Panc1 (cell line): ENCODE data around the gene PSME3. TPM values are rescaled to one million over a fixed set of nuclear protein-coding genes. Genes with fewer than 3 reads are reported as not detected.

Experiments
- ATAC-seq: fragments of 200-7000 bp; cut with Tn5 transposase; 2 replicates; pipeline ENCODE4 v1.9.1; 2020; ENCODE audit warnings: mild to moderate bottlenecking, moderate library complexity
- BruUV-seq: library from RNA; stranded (reverse); fragments of 400-500 nt; replicated peaks from 2 replicates; lab custom pipeline; 2021; lab: Mats Ljungman, UMichigan
- CTCF ChIA-PET: fragments of 300-600 bp; sonication (Branson Sonifier 250); formaldehyde crosslinking; loops from one replicate; lab custom pipeline; 2022; ENCODE audit warnings: antibody characterized with exemption; lab: Charles Lee
- POLR2A ChIA-PET: fragments of 300-600 bp; sonication (Branson Sonifier 250); formaldehyde crosslinking; loops from one replicate; lab custom pipeline; 2022; ENCODE audit warnings: antibody characterized with exemption; lab: Charles Lee
- DNase-seq: peaks from one replicate; pipeline ENCODE4 v3.0.0-alpha.2; 2010; ENCODE audit warnings: low read depth, low spot score
- H3K27ac ChIP-seq: 2 replicates; pipeline ENCODE4 v1.5.1; 2011; ENCODE audit warnings: mild to moderate bottlenecking, low read length, inconsistent platforms
- H3K27me3 ChIP-seq: fragments of 200-500 bp; sonication (Bioruptor generic); 2 replicates; pipeline ENCODE4 v1.6.0; 2014; ENCODE audit warnings: low read length, inconsistent platforms; ENCODE audit not compliant: control insufficient read depth, insufficient read depth
- H3K36me3 ChIP-seq: fragments of 200-500 bp; sonication (Bioruptor generic); 2 replicates; pipeline ENCODE4 v1.5.1; 2014; ENCODE audit warnings: inconsistent platforms, mild to moderate bottlenecking, low read length, moderate library complexity; ENCODE audit not compliant: control insufficient read depth, insufficient read depth
- H3K4me1 ChIP-seq: 2 replicates; pipeline ENCODE4 v1.5.1; 2011; ENCODE audit warnings: inconsistent platforms, mild to moderate bottlenecking, low read length, moderate library complexity; ENCODE audit not compliant: control insufficient read depth, insufficient read depth
- H3K4me3 ChIP-seq, 2 experiments: 2 replicates each; pipeline ENCODE4 v1.5.1; 2011 to 2012; ENCODE audit warnings: low read depth in 2 of 2, low read length in 2 of 2, mild to moderate bottlenecking in 2 of 2, inconsistent platforms in 1 of 2, moderate library complexity in 1 of 2
- H3K9me3 ChIP-seq: fragments of 200-500 bp; sonication (Bioruptor generic); 2 replicates; pipeline ENCODE4 v1.5.1; 2014; ENCODE audit warnings: low read depth, mild to moderate bottlenecking, inconsistent platforms, low read length, moderate library complexity; ENCODE audit not compliant: control insufficient read depth, insufficient read depth
- CTCF ChIP-seq: fragments of 450-650 bp; IDR thresholded peaks from 2 replicates; pipeline ENCODE4 v1.5.1; 2017; ENCODE audit warnings: mild to moderate bottlenecking
- POLR2AphosphoS5 ChIP-seq: IDR thresholded peaks from 2 replicates; pipeline ENCODE4 v1.6.1; 2012; ENCODE audit warnings: mild to moderate bottlenecking, low read depth, low read length, moderate library complexity
- REST ChIP-seq, 2 experiments: IDR thresholded peaks; 2 replicates each; pipeline ENCODE4 v1.6.1; 2011 to 2012; ENCODE audit warnings: low read depth in 2 of 2, control low read depth in 1 of 2, low read length in 1 of 2, mild to moderate bottlenecking in 1 of 2, moderate library complexity in 1 of 2; ENCODE audit not compliant: insufficient read depth in 1 of 2
- SIN3A ChIP-seq: IDR thresholded peaks from 2 replicates; pipeline ENCODE4 v1.6.1; 2012; ENCODE audit warnings: low read depth, mild to moderate bottlenecking, low read length, moderate library complexity, borderline replicate concordance; ENCODE audit not compliant: insufficient read depth
- TCF7L2 ChIP-seq: IDR thresholded peaks from 2 replicates; pipeline ENCODE4 v1.6.1; 2011; ENCODE audit warnings: mild to moderate bottlenecking, low read depth, low read length, inconsistent platforms
- in situ Hi-C: cut with HindIII; loops from 2 replicates; pipeline ENCODE4 v1.10.0; 2016; ENCODE audit warnings: low sequenced_read_pairs, low pct_unique_long_range_greater_than_20kb
- intact Hi-C: fragments of 100-400 bp; cut with micrococcal nuclease; formaldehyde crosslinking; loops from one replicate; pipeline ENCODE4 v1.10.0; 2022; ENCODE audit not compliant: unreplicated experiment
- total RNA-seq: library from RNA; stranded (reverse); gene quantifications from one replicate; pipeline ENCODE4 v1.2.1, GENCODE V29; 2021; ENCODE audit not compliant: unreplicated experiment

PSME3 gene
- total RNA-seq, 1 experiment from 2014 or later: 110 TPM

GRCh38 chr17:42877037-42877436 is 43.8 kb downstream of the PSME3 start:
- no TSS peak for BruUV-seq
- no peak for ATAC-seq
- Histone ChIP-seq H3K4me3 (no peak overlapping the region), H3K4me1 (no peaks in the 10 kb centered on the region), H3K9me3 (no peaks in the 10 kb centered on the region), H3K27ac (no peak overlapping the region), H3K36me3 (no peaks in the 10 kb centered on the region), H3K27me3 (no peaks in the 10 kb centered on the region)
- CTCF ChIA-PET: no interaction called here
- POLR2A ChIA-PET: no interaction called here
- in situ Hi-C loops (no loop called here), intact Hi-C loops (no loop called here)
- no peak for DNase-seq
- no peak for TF ChIP-seq TCF7L2
- TF ChIP-seq REST (IDR thresholded peaks at IDR 0.05; ENCODE audit: insufficient read depth in 1 of 2, low read depth in 2 of 2, low read length in 1 of 2): no peak
- no peak for TF ChIP-seq SIN3A
- no peak for TF ChIP-seq POLR2AphosphoS5
- TF ChIP-seq CTCF: no peak

GRCh38 chr17:42878123-42878880 is 45.1 kb downstream of the PSME3 start:
- DNase-seq (no peak), ATAC-seq (no peak)
- ChIA-PET CTCF (no interaction called here), POLR2A (no interaction called here)
- Histone ChIP-seq H3K27ac (no peak overlapping the region), H3K9me3 (no peaks in the 10 kb centered on the region), H3K4me3 (no peak overlapping the region), H3K4me1 (no peaks in the 10 kb centered on the region), H3K36me3 (no peaks in the 10 kb centered on the region), H3K27me3 (no peaks in the 10 kb centered on the region)
- BruUV-seq: no TSS peak
- intact Hi-C loops: no loop called here
- in situ Hi-C loops: no loop called here
- TF ChIP-seq REST (IDR thresholded peaks at IDR 0.05; ENCODE audit: insufficient read depth in 1 of 2, low read depth in 2 of 2, low read length in 1 of 2): no peak
- no peak for TF ChIP-seq CTCF
- no peak for TF ChIP-seq TCF7L2
- TF ChIP-seq SIN3A: no peak
- no peak for TF ChIP-seq POLR2AphosphoS5
